AG04449 (cell line): ENCODE measurements around the gene CLNK.

ENCODE experiments used
- CTCF ChIA-PET: fragments of 350-600 bp; formaldehyde crosslinking; extraction: SDS; loops from one replicate; lab custom pipeline; 2021; ENCODE audit warnings: antibody characterized with exemption; lab: Yijun Ruan, JAX
- POLR2A ChIA-PET: fragments of 400-600, 350-600 bp; formaldehyde crosslinking; extraction: SDS; loops from one replicate; lab custom pipeline; 2020; ENCODE audit warnings: antibody characterized with exemption, inconsistent platforms; lab: Yijun Ruan, JAX
- DNase-seq: peaks from one replicate; pipeline ENCODE4 v3.0.0-alpha.2; 2010; ENCODE audit warnings: low read depth, low spot score
- H3K4me3 ChIP-seq: 2 replicates; pipeline ENCODE4 v1.5.1; 2011; ENCODE audit warnings: low read depth, mild to moderate bottlenecking, control low read depth, low read length
- CTCF ChIP-seq: IDR thresholded peaks from one replicate; pipeline ENCODE4 v1.5.1; 2011; ENCODE audit warnings: mild to moderate bottlenecking, moderate library complexity, low read length, control low read depth, inconsistent platforms; ENCODE audit not compliant: insufficient read depth; ENCODE audit errors: missing control alignments

CLNK gene

DNA sequence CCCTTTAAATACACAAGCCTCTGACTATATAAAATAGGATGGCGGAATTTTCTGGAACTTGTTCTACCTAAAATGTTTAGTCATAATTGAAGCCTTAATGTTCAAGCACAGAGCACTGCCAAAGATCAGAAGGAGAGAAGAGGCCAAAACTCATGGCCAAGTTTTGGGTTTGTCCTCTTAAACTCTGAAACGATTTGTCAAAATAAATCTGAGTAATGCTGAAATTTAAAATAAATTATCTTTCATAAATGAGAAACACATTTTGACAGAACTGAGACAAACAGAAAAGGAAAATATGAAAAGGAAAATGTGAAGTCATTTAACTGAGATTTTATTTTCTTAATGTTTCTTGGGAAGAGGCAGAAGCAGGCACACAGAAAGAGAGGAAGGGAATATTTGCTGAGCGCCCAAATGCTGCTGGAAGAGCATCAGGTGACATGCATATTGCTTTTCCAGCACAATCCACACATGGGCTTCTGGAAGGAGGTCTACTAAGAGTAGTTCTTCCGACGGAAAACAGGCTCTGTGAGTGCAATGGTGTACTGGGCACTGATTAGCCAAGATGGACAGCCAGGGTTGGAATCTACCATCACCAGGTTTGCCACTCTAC is 179.9 kb downstream of the CLNK start:
- TF ChIP-seq CTCF, result no peak
- H3K4me3 ChIP-seq, result no peak overlapping the region
- CTCF ChIA-PET, result no interaction called here
- POLR2A ChIA-PET, result no interaction called here
- no peak for DNase-seq

DNA sequence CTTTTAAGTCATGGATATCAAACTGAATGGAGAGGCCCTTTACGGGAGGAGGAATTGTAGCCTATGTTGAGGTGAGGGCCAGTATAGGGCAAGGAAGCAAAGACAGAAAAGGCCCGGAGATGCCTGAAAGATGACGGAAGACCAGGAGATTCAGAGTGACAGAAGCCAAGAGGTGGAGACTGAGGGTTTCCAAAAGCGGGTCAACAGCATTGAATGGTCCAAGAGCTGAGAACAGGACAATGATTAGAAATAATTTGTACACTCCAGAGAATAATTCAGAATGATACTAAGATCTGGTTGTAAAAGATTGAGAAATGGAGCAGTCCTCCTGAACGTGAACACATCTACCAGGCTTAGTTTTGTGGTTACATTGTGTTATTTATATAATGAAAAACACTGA is 181.9 kb downstream of the CLNK start:
- H3K4me3 ChIP-seq, result no peak overlapping the region
- no peak for DNase-seq
- CTCF ChIA-PET, result no interaction called here
- TF ChIP-seq CTCF, result no peak
- POLR2A ChIA-PET, result no interaction called here

GRCh38 chr4:10500776-10501175 is 183.8 kb downstream of the CLNK start:
- CTCF ChIA-PET, result no interaction called here
- no peak overlapping the region for H3K4me3 ChIP-seq
- no peak for DNase-seq

DNA sequence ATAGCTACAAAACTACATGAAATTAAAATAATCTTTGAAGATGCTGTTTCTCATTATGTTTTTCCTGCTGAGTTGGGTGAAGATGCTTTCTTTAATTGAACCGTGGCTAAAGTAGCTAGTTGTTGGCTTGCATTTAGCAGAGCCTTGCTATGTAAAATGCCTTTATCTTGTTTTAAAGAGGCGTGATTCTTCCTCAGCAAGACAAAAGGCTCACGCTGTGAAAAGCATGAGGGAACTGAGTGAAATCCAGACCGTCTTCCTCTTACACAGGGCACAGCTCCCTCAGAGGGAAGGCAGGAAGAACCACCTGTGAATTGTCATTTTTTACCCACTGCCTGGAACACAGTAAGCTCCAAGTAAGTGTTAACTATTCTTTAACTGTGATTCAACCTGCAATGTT is 188.4 kb downstream of the CLNK start:
- no peak for DNase-seq
- no peak overlapping the region for H3K4me3 ChIP-seq
- CTCF ChIA-PET, result interaction anchor here (1.2 to 2.3 kb wide), 2 partner anchors 35 to 53 kb away, joined by 3 to 5 read pairs; no protein-coding TSS in a partner anchor
- TF ChIP-seq CTCF, result no peak
- POLR2A ChIA-PET, result no interaction called here

More at GRCh38 chr4:10500776-10501175, 183.8 kb downstream of the CLNK start:
- POLR2A ChIA-PET, result no interaction called here
- TF ChIP-seq CTCF, result no peak

DNA sequence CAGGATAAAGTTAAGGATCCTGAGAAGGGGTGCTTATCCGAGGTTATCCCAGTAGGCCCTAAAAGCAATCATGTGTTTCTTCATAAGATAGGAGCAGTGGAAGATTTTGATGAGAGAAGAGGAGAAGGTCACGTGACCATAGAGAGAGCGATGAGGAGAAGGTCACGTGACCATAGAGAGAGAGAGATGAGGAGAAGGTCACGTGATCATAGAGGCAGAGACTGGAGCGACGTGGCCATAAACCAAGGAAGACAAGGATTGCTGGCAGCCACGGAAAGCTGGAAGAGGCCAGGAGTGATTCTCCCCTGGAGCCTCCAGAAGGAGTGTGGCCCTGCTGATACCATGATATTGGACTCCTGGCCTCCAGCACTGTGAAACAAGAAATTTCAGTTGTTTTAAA is 188.9 kb downstream of the CLNK start:
- DNase-seq, result no peak
- POLR2A ChIA-PET, result no interaction called here
- TF ChIP-seq CTCF, result no peak
- CTCF ChIA-PET, result interaction anchor here (1.2 to 2.3 kb wide), 2 partner anchors 34 to 53 kb away, joined by 3 to 5 read pairs; no protein-coding TSS in a partner anchor
- no peak overlapping the region for H3K4me3 ChIP-seq

DNA sequence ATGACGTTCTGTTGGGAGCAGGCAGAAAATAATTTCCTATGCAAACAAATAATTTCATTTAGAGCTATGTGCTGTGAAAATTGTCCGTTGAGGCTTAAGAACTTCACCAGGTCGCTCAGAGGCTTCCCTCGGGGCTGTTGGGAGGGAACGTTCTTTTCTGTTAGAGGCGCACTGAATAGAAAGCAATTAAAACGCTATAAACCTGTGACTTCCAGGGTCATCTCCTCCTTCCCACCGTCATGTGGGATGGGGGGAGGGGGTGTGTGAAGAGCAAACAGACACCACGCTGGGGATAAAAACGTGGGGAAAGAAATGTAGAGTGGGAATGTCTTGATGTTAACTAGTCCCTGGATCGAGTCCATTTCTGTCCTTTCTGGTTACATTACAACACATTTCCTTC is 192.1 kb downstream of the CLNK start:
- H3K4me3 ChIP-seq, result no peak overlapping the region
- TF ChIP-seq CTCF, result no peak
- no peak for DNase-seq
- ChIA-PET CTCF (no interaction called here), POLR2A (no interaction called here)
